Heart left ventricle (tissue), 13 donors: ENCODE results near the gene PLIN4.

Source experiments
- POLR2A ChIP-seq, 2 donors: fragments of 450-650 bp; IDR thresholded peaks; one replicate each; pipeline ENCODE4 v1.6.1; 2017; ENCODE audit warnings: antibody characterized with exemption in 2 of 2, mild to moderate bottlenecking in 2 of 2, moderate library complexity in 2 of 2
- TF ChIP-seq, protein P1 (sequence below), 12 donors: fragments of 200-600 bp; sonication (generic) in 4 of 12; IDR thresholded peaks; one replicate each; pipeline versions ENCODE4 v1.5.0 to v1.8.0; 2018 to 2022; ENCODE audit warnings: antibody characterized with exemption in 12 of 12, mild to moderate bottlenecking in 5 of 12
- donor health status: ischemic (EF 13 %, LVEDD 7.1; RV severe dilation, severe dysfunction).
- donor health status: DM: no; HTN: yes; CAD: no.
- donor health status: DM: no; HTN: no; CAD: no.
- donor health status: ischemic (EF 25% LVEDD 6.9; RV normal size, moderate dysfunction).
- donor health status: ischemic (EF 25% LVEDD 5.7; RV mildly dilated, moderate dysfunction).
- donor health status: ischemic (EF 35%, LVEDD 5.7; RV mildly dilated, moderate dysfunction).
- donor health status: nonischemic (EF 11% LVEDD 7.7; RV severe dilation, severe dysfunction).
- donor health status: DM: yes; HTN: yes; CAD: no.
- donor health status: PGD.
- donor health status: ischemic (EF 29% LVEDD 5.4; RV normal size, mild dysfunction).
- donor health status: nonischemic (EF 23%, LVEDD 6.1; RV moderate dilation, normal function).

DNA sequence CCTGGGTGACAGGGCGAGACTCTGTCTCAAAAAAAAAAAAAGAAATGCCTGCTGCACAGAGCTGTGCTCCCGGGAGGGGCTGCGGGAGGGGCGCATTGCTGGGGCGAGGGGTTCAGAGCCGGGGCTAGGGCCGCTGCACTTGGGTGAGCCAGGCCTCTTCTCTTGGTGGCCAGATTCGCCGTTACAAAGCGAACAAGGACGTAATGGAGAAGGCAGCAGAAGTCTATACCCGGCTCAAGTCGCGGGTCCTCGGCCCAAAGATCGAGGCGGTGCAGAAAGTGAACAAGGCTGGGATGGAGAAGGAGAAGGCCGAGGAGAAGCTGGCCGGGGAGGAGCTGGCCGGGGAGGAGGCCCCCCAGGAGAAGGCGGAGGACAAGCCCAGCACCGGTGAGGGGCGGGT lies 19.0 kb downstream of the PLIN4 start:
- TF ChIP-seq, protein P1, sequence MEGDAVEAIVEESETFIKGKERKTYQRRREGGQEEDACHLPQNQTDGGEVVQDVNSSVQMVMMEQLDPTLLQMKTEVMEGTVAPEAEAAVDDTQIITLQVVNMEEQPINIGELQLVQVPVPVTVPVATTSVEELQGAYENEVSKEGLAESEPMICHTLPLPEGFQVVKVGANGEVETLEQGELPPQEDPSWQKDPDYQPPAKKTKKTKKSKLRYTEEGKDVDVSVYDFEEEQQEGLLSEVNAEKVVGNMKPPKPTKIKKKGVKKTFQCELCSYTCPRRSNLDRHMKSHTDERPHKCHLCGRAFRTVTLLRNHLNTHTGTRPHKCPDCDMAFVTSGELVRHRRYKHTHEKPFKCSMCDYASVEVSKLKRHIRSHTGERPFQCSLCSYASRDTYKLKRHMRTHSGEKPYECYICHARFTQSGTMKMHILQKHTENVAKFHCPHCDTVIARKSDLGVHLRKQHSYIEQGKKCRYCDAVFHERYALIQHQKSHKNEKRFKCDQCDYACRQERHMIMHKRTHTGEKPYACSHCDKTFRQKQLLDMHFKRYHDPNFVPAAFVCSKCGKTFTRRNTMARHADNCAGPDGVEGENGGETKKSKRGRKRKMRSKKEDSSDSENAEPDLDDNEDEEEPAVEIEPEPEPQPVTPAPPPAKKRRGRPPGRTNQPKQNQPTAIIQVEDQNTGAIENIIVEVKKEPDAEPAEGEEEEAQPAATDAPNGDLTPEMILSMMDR (IDR thresholded peaks at IDR 0.05), result no peak
- TF ChIP-seq POLR2A (IDR thresholded peaks at IDR 0.05), result no peak
